Ishikawa (cell line): ENCODE results near the gene KIF26B.

Experiments
- CEBPB ChIP-seq: IDR thresholded peaks from 2 replicates; pipeline ENCODE4 v1.6.1; 2012
- CREB1 ChIP-seq: IDR thresholded peaks from 2 replicates; pipeline ENCODE4 v1.6.1; 2012; ENCODE audit warnings: low read depth
- EGR1 ChIP-seq: IDR thresholded peaks from 2 replicates; pipeline ENCODE4 v1.6.1; 2012
- EP300 ChIP-seq: IDR thresholded peaks from 2 replicates; pipeline ENCODE4 v1.6.1; 2012; ENCODE audit warnings: borderline replicate concordance
- FOXM1 ChIP-seq: IDR thresholded peaks from 2 replicates; pipeline ENCODE4 v1.6.1; 2012; ENCODE audit warnings: low read depth, borderline replicate concordance
- MAX ChIP-seq: IDR thresholded peaks from 2 replicates; pipeline ENCODE4 v1.6.1; 2012
- NFIC ChIP-seq: IDR thresholded peaks from 2 replicates; pipeline ENCODE4 v1.6.1; 2012
- RAD21 ChIP-seq: IDR thresholded peaks from 2 replicates; pipeline ENCODE4 v1.6.1; 2012; ENCODE audit warnings: low read depth
- REST ChIP-seq: IDR thresholded peaks from 2 replicates; pipeline ENCODE4 v1.6.1; 2012; ENCODE audit warnings: low read depth, mild to moderate bottlenecking
- TAF1 ChIP-seq: IDR thresholded peaks from 2 replicates; pipeline ENCODE4 v1.6.1; 2012; ENCODE audit warnings: low read depth, mild to moderate bottlenecking
- TCF12 ChIP-seq: IDR thresholded peaks from 2 replicates; pipeline ENCODE4 v1.6.1; 2012; ENCODE audit warnings: low read depth
- TEAD4 ChIP-seq: IDR thresholded peaks from 2 replicates; pipeline ENCODE4 v1.6.1; 2012
- USF1 ChIP-seq: IDR thresholded peaks from 2 replicates; pipeline ENCODE4 v1.6.1; 2012
- YY1 ChIP-seq: IDR thresholded peaks from 2 replicates; pipeline ENCODE4 v1.6.1; 2012; ENCODE audit warnings: low read depth
- ZBTB7A ChIP-seq: IDR thresholded peaks from 2 replicates; pipeline ENCODE4 v1.6.1; 2012; ENCODE audit warnings: low read depth

KIF26B gene

GRCh38 chr1:245587435-245588115, 432.8 kb downstream of the KIF26B start:
- TF ChIP-seq EGR1 (no peak), USF1 (no peak), MAX (no peak), NFIC (no peak), CEBPB (no peak), TEAD4 (no peak), REST (no peak), RAD21 (no peak), EP300 (no peak), TAF1 (no peak), ZBTB7A (no peak), CREB1 (no peak), TCF12 (no peak), FOXM1 (no peak)

GRCh38 chr1:245588116-245588639, 433.4 kb downstream of the KIF26B start:
- no peak for TF ChIP-seq TCF12
- no peak for TF ChIP-seq MAX
- no peak for TF ChIP-seq YY1
- TF ChIP-seq TAF1: no peak
- no peak for TF ChIP-seq CREB1
- TF ChIP-seq NFIC: no peak
- no peak for TF ChIP-seq EP300
- no peak for TF ChIP-seq TEAD4
- no peak for TF ChIP-seq CEBPB
- TF ChIP-seq USF1: no peak
- TF ChIP-seq REST: no peak
- no peak for TF ChIP-seq ZBTB7A
- TF ChIP-seq RAD21: no peak
- no peak for TF ChIP-seq EGR1
- no peak for TF ChIP-seq FOXM1

- TF ChIP-seq CEBPB: no peak
- TF ChIP-seq FOXM1: no peak
- TF ChIP-seq YY1: no peak
- TF ChIP-seq MAX: no peak
- no peak for TF ChIP-seq TAF1
- no peak for TF ChIP-seq TCF12
- TF ChIP-seq EGR1: no peak
Observed at GRCh38 chr1:245589316-245589715, 434.5 kb downstream of the KIF26B start.

GRCh38 chr1:245589906-245590305, 435.1 kb downstream of the KIF26B start:
- TF ChIP-seq ZBTB7A: no peak
- TF ChIP-seq TAF1: no peak

GRCh38 chr1:245590726-245591125, 435.9 kb downstream of the KIF26B start:
- TF ChIP-seq YY1: no peak
- no peak for TF ChIP-seq RAD21
- TF ChIP-seq CREB1: no peak
- no peak for TF ChIP-seq ZBTB7A
